MM.1S (cell line): ENCODE measurements around the gene PRKCE.

Experiments used
- DNase-seq: peaks from one replicate; pipeline ENCODE4 v3.0.0-alpha.2; 2015
- H2AFZ ChIP-seq: fragments of 300-600 bp; sonication (generic); 2 replicates; pipeline ENCODE4 v1.6.0; 2016; ENCODE audit warnings: antibody characterized with exemption, low read length
- H3F3A ChIP-seq: fragments of 300-600 bp; sonication (generic); 2 replicates; pipeline ENCODE4 v1.6.1; 2016; ENCODE audit warnings: mild to moderate bottlenecking, antibody characterized with exemption, low read length, moderate library complexity, mixed read lengths; ENCODE audit not compliant: insufficient read depth
- H3K27ac ChIP-seq: fragments of 300-600 bp; sonication (generic); 2 replicates; pipeline ENCODE4 v1.5.1; 2016; ENCODE audit warnings: mild to moderate bottlenecking, low read length
- H3K27me3 ChIP-seq: fragments of 300-600 bp; sonication (generic); replicated peaks from 2 replicates; pipeline ENCODE4 v1.6.0; 2016; ENCODE audit warnings: low read length; ENCODE audit not compliant: insufficient read depth
- H3K36me3 ChIP-seq: fragments of 300-600 bp; sonication (generic); replicated peaks from 2 replicates; pipeline ENCODE4 v1.6.1; 2016; ENCODE audit warnings: mild to moderate bottlenecking, low read length, mixed read lengths; ENCODE audit not compliant: insufficient read depth
- H3K4me1 ChIP-seq: fragments of 300-600 bp; sonication (generic); 2 replicates; pipeline ENCODE4 v1.6.1; 2016; ENCODE audit warnings: low read length, mixed read lengths
- H3K4me2 ChIP-seq: fragments of 300-600 bp; sonication (generic); 2 replicates; pipeline ENCODE4 v1.6.0; 2016; ENCODE audit warnings: low read depth, low read length
- H3K4me3 ChIP-seq: fragments of 300-600 bp; sonication (generic); 2 replicates; pipeline ENCODE4 v1.5.1; 2016; ENCODE audit warnings: low read length, mixed read lengths
- H3K79me2 ChIP-seq: fragments of 300-600 bp; sonication (generic); 2 replicates; pipeline ENCODE4 v1.6.1; 2016; ENCODE audit warnings: mixed run types, low read length, mixed read lengths
- H3K9ac ChIP-seq: fragments of 300-600 bp; sonication (generic); 2 replicates; pipeline ENCODE4 v1.6.1; 2016; ENCODE audit warnings: low read length, mixed read lengths
- H3K9me2 ChIP-seq: fragments of 300-600 bp; sonication (generic); replicated peaks from 2 replicates; pipeline ENCODE4 v1.6.1; 2016; ENCODE audit warnings: mild to moderate bottlenecking, low read length, mixed read lengths; ENCODE audit not compliant: insufficient read depth
- H3K9me3 ChIP-seq: fragments of 300-600 bp; sonication (generic); replicated peaks from 2 replicates; pipeline ENCODE4 v1.6.1; 2016; ENCODE audit warnings: mild to moderate bottlenecking, low read length, mixed read lengths; ENCODE audit not compliant: insufficient read depth
- H4K20me1 ChIP-seq: fragments of 300-600 bp; sonication (generic); 2 replicates; pipeline ENCODE4 v1.6.1; 2016; ENCODE audit warnings: mild to moderate bottlenecking, low read length, moderate library complexity, mixed read lengths; ENCODE audit not compliant: insufficient read depth
- EZH2 ChIP-seq: fragments of 300-600 bp; sonication (generic); optimal IDR thresholded peaks from 2 replicates; pipeline ENCODE3; 2017; ENCODE audit warnings: low read depth, mild to moderate bottlenecking, antibody characterized with exemption, low read length, mixed read lengths
- EZH2phosphoT487 ChIP-seq: fragments of 300-600 bp; sonication (generic); IDR thresholded peaks from 2 replicates; pipeline ENCODE4 v1.6.1; 2018; ENCODE audit warnings: antibody characterized with exemption, low read length
- TF ChIP-seq, protein P1 (sequence below): fragments of 300-600 bp; sonication (generic); IDR thresholded peaks from 2 replicates; pipeline ENCODE4 v1.5.1; 2016; ENCODE audit warnings: antibody characterized with exemption, low read length, mixed read lengths

PRKCE gene

DNA sequence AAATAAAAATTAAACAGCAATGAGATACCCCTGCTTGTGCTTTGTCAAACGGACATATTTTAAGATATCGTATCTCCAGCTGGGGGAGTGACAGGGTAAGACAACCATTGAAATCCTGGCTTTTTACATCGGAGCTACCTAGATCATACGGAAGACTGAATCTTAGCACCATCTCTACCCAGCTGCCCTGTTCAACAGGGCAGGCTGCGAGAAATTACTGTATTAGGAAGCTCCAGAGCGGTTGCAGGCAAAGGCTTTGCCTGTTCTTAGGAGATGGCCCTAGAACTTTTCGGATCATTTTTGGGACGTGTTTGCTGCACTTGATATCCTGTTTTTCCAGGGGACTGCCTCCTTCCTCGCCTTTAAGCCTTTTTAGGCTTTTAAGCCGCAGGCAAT lies 2.0 kb upstream of the PRKCE start:
- peak overlapping the region; percentile 65 for H3K9ac ChIP-seq
- H3K4me2 ChIP-seq = peak overlapping the region; percentile 81
- no peaks in the 10 kb centered on the region for H3K9me3 ChIP-seq
- H3K36me3 ChIP-seq = no peaks in the 10 kb centered on the region
- no peaks in the 10 kb centered on the region for H3K27me3 ChIP-seq
- no peaks in the 10 kb centered on the region for H4K20me1 ChIP-seq
- H3K79me2 ChIP-seq = peaks cover 24% of the 10 kb centered on the region
- DNase-seq = no peak
- H3K9me2 ChIP-seq = no peaks in the 10 kb centered on the region
- no peak overlapping the region; the same call in 1 of the 2 replicates for H3K27ac ChIP-seq
- peak overlapping the region; percentile 72 for H3K4me3 ChIP-seq
- peak overlapping the region; percentile 57 for H2AFZ ChIP-seq
- peaks cover 11% of the 10 kb centered on the region; the same call in 1 of the 2 replicates for H3K4me1 ChIP-seq
- peaks cover 10% of the 10 kb centered on the region; the same call in 1 of the 2 replicates for H3F3A ChIP-seq
- no peak for TF ChIP-seq EZH2
- TF ChIP-seq, protein P1, sequence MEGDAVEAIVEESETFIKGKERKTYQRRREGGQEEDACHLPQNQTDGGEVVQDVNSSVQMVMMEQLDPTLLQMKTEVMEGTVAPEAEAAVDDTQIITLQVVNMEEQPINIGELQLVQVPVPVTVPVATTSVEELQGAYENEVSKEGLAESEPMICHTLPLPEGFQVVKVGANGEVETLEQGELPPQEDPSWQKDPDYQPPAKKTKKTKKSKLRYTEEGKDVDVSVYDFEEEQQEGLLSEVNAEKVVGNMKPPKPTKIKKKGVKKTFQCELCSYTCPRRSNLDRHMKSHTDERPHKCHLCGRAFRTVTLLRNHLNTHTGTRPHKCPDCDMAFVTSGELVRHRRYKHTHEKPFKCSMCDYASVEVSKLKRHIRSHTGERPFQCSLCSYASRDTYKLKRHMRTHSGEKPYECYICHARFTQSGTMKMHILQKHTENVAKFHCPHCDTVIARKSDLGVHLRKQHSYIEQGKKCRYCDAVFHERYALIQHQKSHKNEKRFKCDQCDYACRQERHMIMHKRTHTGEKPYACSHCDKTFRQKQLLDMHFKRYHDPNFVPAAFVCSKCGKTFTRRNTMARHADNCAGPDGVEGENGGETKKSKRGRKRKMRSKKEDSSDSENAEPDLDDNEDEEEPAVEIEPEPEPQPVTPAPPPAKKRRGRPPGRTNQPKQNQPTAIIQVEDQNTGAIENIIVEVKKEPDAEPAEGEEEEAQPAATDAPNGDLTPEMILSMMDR = no peak
- no peak for TF ChIP-seq EZH2phosphoT487

DNA sequence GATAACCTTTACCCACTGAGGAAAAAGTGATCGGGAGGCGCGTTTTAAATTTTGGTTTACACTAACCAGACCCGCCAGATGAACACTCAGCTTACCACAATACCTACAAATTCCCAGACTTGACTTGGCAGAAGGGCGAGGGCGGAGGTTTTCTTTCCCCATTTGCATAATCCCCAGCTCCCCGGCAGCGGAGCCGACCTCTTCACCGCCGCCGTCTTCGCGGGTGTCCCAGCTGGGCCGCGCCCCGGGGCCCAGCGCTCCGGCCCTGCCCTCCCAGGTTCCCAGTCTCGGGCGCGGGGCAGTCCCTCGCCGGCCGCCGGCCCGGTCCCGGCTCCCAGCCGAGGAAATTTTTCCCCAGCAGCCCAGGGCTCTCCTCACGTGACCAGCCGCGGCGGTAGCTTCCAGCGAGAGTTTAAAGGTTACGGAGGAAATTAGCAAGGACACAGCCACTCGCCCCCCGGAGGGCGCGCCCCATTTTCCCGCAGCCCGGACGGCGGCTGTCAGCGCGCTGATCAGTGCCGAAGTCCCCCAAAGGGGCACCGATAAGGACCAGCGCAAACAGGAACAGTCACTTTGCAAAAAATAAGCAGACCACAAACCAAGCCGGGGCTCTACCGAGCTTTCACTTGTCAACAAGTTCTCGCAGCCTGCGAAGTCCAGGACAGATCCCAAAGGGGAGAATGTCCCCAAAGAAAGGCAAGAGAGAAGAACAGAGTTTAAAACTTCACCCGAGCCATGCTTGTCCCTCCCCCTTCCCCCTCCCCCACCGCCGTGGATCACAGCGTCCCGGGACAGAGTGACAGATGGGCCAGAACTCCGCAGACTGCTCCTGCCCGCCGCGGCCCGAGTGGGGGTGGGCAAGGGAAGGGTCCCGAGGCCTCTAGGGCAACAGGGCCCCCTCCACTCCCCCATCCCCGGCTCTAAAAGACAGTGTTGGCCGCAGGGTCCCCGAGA lies 1.3 kb upstream of the PRKCE start:
- Histone ChIP-seq H3K9ac (peak overlapping the region; percentile 65), H3K4me3 (peak overlapping the region; percentile 72), H3K9me3 (no peaks in the 10 kb centered on the region), H2AFZ (peak overlapping the region; percentile 57), H3K27ac (peak overlapping the region; percentile 57; the same call in 1 of the 2 replicates), H3K36me3 (no peaks in the 10 kb centered on the region), H4K20me1 (no peaks in the 10 kb centered on the region), H3K4me1 (peaks cover 11% of the 10 kb centered on the region; the same call in 1 of the 2 replicates), H3K27me3 (no peaks in the 10 kb centered on the region), H3K4me2 (peak overlapping the region; percentile 81), H3K9me2 (no peaks in the 10 kb centered on the region), H3F3A (peaks cover 10% of the 10 kb centered on the region; the same call in 1 of the 2 replicates), H3K79me2 (peaks cover 30% of the 10 kb centered on the region)
- TF ChIP-seq, protein P1 = no peak
- TF ChIP-seq EZH2 = no peak
- TF ChIP-seq EZH2phosphoT487 = no peak
- peak; percentile 63 for DNase-seq

DNA sequence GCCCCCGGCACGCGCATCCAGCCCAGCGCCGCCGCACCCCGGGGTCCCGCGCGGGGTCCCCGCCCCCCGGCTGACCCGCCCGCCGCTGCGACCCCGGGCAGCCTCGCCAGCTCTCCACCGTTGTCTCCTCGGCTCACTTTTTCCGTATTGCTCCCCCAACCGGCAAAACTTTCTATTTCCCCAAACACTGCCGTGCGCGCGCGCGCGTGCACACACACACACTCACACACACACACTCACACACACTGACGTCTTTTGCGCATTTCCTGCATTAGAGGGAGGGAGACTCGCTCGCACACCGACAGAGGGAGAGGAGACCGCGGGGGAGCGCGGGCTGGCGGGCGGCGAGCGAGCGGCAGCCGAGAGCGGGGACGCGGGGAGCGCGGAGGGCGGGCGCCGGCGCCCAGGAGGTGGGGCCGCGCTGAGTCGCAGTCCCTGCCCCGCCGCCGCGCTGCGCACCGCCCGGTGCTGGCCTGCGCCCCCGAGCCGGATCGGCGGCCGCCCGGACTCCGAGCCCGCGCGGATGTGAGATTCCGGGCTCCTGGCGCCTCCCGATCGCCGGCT lies 542 bp upstream of the PRKCE start:
- peaks cover 37% of the 10 kb centered on the region for H3K79me2 ChIP-seq
- TF ChIP-seq EZH2 (no peak), EZH2phosphoT487 (no peak)
- TF ChIP-seq, protein P1 = peak; percentile 43
- H3K27ac ChIP-seq = peak overlapping the region; percentile 68; the same call in 1 of the 2 replicates
- no peaks in the 10 kb centered on the region for H3K9me2 ChIP-seq
- H3K36me3 ChIP-seq = no peaks in the 10 kb centered on the region
- H3F3A ChIP-seq = peaks cover 10% of the 10 kb centered on the region; the same call in 1 of the 2 replicates
- peak overlapping the region; percentile 80 for H3K9ac ChIP-seq
- H3K9me3 ChIP-seq = no peaks in the 10 kb centered on the region
- no peaks in the 10 kb centered on the region for H4K20me1 ChIP-seq
- peaks cover 11% of the 10 kb centered on the region; the same call in 1 of the 2 replicates for H3K4me1 ChIP-seq
- DNase-seq = peak; percentile 96
- H2AFZ ChIP-seq = peak overlapping the region; percentile 87; the same call in 1 of the 2 replicates
- peak overlapping the region; percentile 81; the same call in 1 of the 2 replicates for H3K4me2 ChIP-seq
- peak overlapping the region; percentile 92 for H3K4me3 ChIP-seq
- H3K27me3 ChIP-seq = no peaks in the 10 kb centered on the region
